NB4 (cell line): ENCODE measurements around the gene ARFIP2.

Source experiments
- DNase-seq: peaks from one replicate; pipeline ENCODE4 v3.0.0; 2010; ENCODE audit warnings: low read depth
- H3K4me3 ChIP-seq: one replicate; pipeline ENCODE4 v1.5.1; 2011; ENCODE audit warnings: mild to moderate bottlenecking, low read depth, low read length, moderate library complexity
- MYC ChIP-seq: IDR thresholded peaks from 2 replicates; pipeline ENCODE4 v1.6.1; 2011; ENCODE audit warnings: low read depth, low read length
- POLR2A ChIP-seq: IDR thresholded peaks from 2 replicates; pipeline ENCODE4 v1.6.1; 2011; ENCODE audit warnings: mild to moderate bottlenecking; ENCODE audit not compliant: insufficient read length; ENCODE audit errors: extremely low read depth
- TF ChIP-seq, protein P1 (sequence below): IDR thresholded peaks from one replicate; pipeline ENCODE4 v1.5.1; 2012; ENCODE audit warnings: low read depth, low read length
- TF ChIP-seq, protein P2 (sequence below): IDR thresholded peaks from 2 replicates; pipeline ENCODE4 v1.6.1; 2011; ENCODE audit warnings: low read depth, low read length

Gene ARFIP2

DNA sequence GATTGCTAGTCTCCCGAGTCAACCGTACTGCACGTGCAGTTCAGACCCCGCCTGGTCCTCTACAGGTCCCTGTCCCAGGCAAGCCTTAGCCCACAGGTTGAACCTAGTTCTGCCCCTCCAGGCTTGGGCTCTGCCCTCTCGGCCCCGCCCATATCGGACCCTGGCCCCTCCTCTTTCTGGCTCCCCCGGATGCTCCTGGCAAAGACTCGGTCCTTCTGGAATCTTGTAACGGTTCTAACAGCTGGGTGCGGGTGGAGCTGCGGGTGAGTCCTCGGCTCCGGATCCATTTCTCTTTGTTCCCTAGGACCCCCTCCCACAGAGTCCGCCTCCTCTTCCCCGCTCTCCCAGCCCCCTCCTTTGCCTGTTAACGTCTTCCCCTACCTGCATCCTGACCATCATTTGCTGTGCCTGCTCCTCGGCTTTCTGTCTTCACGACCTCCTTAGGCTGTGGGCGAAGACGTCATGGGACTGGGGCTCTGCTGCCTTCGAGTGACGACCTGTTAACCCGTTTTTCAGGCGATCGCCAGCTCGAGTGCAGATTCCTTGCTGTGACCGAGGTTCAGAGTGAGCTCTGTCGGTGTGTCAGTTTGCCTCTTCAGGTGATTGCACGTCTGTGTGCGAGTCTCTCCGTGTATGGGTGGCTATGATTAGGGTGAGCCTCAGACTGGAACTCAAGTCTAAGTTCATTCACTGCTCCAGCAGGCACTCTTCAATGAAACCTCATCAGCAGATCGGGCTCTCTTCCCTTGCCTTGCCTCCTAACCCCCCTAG, 16.1 kb upstream of the ARFIP2 start, which contains the start of gene DNHD1:
TSS of gene DNHD1 (plus strand) at position 212 of the 771 bp plus-strand sequence. CDS start 936 bp downstream, outside the sequence.
- no peak for DNase-seq
- no peak for TF ChIP-seq MYC
- TF ChIP-seq, protein P1, sequence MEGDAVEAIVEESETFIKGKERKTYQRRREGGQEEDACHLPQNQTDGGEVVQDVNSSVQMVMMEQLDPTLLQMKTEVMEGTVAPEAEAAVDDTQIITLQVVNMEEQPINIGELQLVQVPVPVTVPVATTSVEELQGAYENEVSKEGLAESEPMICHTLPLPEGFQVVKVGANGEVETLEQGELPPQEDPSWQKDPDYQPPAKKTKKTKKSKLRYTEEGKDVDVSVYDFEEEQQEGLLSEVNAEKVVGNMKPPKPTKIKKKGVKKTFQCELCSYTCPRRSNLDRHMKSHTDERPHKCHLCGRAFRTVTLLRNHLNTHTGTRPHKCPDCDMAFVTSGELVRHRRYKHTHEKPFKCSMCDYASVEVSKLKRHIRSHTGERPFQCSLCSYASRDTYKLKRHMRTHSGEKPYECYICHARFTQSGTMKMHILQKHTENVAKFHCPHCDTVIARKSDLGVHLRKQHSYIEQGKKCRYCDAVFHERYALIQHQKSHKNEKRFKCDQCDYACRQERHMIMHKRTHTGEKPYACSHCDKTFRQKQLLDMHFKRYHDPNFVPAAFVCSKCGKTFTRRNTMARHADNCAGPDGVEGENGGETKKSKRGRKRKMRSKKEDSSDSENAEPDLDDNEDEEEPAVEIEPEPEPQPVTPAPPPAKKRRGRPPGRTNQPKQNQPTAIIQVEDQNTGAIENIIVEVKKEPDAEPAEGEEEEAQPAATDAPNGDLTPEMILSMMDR: no peak
- TF ChIP-seq, protein P2, sequence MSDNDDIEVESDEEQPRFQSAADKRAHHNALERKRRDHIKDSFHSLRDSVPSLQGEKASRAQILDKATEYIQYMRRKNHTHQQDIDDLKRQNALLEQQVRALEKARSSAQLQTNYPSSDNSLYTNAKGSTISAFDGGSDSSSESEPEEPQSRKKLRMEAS: no peak
- no peak for TF ChIP-seq POLR2A
- H3K4me3 ChIP-seq: no peak within 1 kb of the TSS

DNA sequence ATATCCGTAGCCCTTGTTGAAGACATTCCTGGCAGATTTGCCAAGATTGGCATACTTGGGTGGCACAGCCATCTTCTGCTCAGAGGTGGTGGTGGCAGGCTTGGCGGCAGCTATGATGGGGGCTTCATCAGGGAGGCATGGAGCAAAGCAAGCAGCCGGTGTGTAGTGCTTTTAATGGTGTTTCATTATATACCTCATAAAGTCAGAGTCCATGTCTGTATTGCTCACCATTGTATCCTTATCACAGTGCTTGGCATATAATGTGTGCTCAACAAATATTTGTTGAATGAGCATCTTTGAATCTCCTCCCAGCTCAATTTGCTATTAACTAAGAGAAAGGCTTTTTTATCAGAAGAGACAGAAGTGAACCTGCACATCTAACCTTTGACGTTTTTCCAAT, 8.2 kb upstream of the ARFIP2 start:
- TF ChIP-seq, protein P1: no peak
- no peak for TF ChIP-seq MYC
- TF ChIP-seq, protein P2: no peak
- TF ChIP-seq POLR2A: no peak
- no peak overlapping the region for H3K4me3 ChIP-seq
- no peak for DNase-seq

DNA sequence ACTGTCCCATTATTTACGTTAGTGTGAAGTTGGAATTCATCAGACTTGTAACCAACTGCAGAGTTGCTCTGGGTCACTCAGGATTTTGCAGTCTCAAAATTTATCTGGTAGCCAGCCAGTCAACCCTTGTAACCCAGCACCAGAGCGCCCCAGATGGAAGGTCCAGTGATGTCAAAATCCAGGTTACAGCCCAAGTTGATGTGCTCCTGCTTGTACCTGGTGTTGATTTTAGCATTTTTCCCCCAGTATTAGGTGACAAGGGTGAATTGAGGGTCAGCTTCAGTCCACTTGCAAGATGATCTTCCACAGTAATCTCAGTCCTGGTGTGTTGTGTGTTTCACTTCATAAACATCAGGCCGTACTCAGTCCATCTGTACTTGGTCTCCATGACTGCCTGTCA, 7.7 kb upstream of the ARFIP2 start:
- TF ChIP-seq, protein P2: no peak
- TF ChIP-seq POLR2A: no peak
- TF ChIP-seq MYC: no peak
- TF ChIP-seq, protein P1: no peak
- no peak overlapping the region for H3K4me3 ChIP-seq
- no peak for DNase-seq

DNA sequence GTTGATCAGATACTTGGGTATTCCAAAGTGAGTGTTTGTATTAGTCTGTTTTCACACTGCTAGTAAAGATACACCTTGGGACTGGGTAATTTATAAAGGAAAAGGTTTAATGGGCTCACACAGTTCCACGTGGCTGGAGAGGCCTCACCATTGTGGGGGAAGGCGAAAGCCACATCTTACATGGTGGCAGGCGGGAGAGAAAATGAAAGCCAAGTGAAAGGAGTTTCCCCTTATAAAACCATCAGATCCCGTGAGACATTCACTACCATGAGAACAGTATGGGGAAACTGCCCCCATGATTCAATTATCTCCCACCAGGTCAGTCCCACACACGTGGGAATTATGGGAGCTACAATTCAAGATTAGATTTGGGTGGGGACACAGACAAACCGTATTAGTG, 7.2 kb upstream of the ARFIP2 start:
- H3K4me3 ChIP-seq: no peak overlapping the region
- TF ChIP-seq MYC: no peak
- TF ChIP-seq, protein P2: no peak
- TF ChIP-seq POLR2A: no peak
- TF ChIP-seq, protein P1: no peak
- DNase-seq: no peak

DNA sequence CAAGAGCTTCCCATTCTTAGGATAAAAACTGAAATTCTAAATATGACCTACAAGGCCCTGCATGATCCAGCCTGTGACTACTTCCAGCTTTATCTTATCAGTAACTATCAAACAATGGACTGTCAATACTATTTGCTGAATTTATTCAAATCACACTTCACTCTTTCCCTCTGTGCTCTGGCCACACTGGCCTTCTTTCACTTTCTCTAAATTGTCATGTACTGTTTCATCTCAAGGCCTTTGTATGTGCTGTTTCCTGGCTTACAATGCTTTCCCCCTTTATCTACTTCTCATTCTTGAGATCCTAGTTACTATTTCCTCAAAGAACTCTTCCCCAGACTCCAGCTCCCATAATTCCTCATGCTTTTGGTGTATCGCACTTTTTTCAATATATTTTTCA, 5.8 kb upstream of the ARFIP2 start:
- no peak for DNase-seq
- no peak overlapping the region for H3K4me3 ChIP-seq
- no peak for TF ChIP-seq POLR2A

DNA sequence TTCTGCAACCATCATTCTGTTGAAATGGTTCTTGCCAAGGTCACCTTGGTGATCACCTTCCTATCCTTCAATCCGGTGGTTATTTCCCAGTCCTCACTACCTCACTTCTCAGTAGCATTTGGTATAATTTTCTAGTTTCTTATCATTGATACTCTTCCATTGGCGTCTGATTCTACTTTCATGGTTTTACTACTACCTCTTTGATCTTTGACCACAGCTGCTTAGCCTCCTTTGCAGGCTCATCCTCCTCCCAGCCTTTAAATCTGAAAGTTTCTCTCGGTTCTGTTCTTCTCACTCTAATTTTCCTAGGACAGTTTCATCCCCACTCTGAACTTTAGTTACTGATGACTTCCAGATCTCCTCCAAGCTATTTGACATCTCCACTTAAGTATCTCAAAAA, 5.1 kb upstream of the ARFIP2 start:
- no peak overlapping the region for H3K4me3 ChIP-seq
- no peak for DNase-seq
- TF ChIP-seq POLR2A (no peak), MYC (no peak)
- TF ChIP-seq, protein P1: no peak
- TF ChIP-seq, protein P2: no peak
